ENCODE data around the gene ITGA5. TPM values are rescaled to one million over a fixed set of nuclear protein-coding genes. Genes with fewer than 3 reads are reported as not detected.

ITGA5 gene
- total RNA-seq, 1 experiment from 2014 or later = 49.7 TPM

- Histone ChIP-seq H3K9ac (ENCODE audit: low read length) (no peak overlapping the region), H3K4me3 (replicated peaks in 1 of 2; ENCODE audit: low read depth in 1 of 2, low read length in 2 of 2) (no peak overlapping the region), H3K9me3 (ENCODE audit: control insufficient read depth in 1 of 2, insufficient read depth in 1 of 2, low read depth in 1 of 2, low read length in 2 of 2) (no peaks in the 10 kb centered on the region), H3K4me2 (ENCODE audit: low read length) (no peak overlapping the region), H3K27me3 (ENCODE audit: insufficient read depth, low read length) (no peaks in the 10 kb centered on the region), H3K36me3 (ENCODE audit: control insufficient read depth in 1 of 2, insufficient read depth in 2 of 2, low read length in 2 of 2) (peaks cover 24 to 25% of the 10 kb centered on the region in 2 experiments), H4K20me1 (ENCODE audit: insufficient read depth) (no peaks in the 10 kb centered on the region), H3K79me2 (ENCODE audit: insufficient read depth, low read length) (no peaks in the 10 kb centered on the region), H3K9me2 (ENCODE audit: insufficient read depth) (no peaks in the 10 kb centered on the region), H3K4me1 (ENCODE audit: control insufficient read depth in 1 of 2, insufficient read depth in 2 of 2, low read length in 2 of 2) (peaks cover 8 to 12% of the 10 kb centered on the region in 2 experiments), H3K27ac (ENCODE audit: low read depth, low read length) (no peak overlapping the region), H2AFZ (ENCODE audit: low read depth, low read length, poor library complexity, severe bottlenecking) (no peak overlapping the region)
- intact Hi-C loops (cut with micrococcal nuclease) = no loop called here
- ATAC-seq (no peak), DNase-seq (ENCODE audit: low read depth, low spot score) (no peak)
- RAD21 ChIA-PET (ENCODE audit: low non-redundant PET in 1 of 2, low total read pairs in 2 of 2, uncharacterized antibody in 2 of 2, unreplicated experiment in 2 of 2) = no interaction called here
- no TSS peak for BruUV-seq (replicated peaks)
- TF ChIP-seq MAX (IDR thresholded peaks at IDR 0.05) (no peak), POLR2AphosphoS5 (IDR thresholded peaks at IDR 0.05; ENCODE audit: low read depth, low read length) (peak; percentile 36; the same call in 1 of the 2 replicates), ELF1 (IDR thresholded peaks at IDR 0.05; ENCODE audit: borderline replicate concordance, low read depth) (no peak), EZH2 (IDR thresholded peaks at IDR 0.05) (no peak)
- TF ChIP-seq, protein P1, sequence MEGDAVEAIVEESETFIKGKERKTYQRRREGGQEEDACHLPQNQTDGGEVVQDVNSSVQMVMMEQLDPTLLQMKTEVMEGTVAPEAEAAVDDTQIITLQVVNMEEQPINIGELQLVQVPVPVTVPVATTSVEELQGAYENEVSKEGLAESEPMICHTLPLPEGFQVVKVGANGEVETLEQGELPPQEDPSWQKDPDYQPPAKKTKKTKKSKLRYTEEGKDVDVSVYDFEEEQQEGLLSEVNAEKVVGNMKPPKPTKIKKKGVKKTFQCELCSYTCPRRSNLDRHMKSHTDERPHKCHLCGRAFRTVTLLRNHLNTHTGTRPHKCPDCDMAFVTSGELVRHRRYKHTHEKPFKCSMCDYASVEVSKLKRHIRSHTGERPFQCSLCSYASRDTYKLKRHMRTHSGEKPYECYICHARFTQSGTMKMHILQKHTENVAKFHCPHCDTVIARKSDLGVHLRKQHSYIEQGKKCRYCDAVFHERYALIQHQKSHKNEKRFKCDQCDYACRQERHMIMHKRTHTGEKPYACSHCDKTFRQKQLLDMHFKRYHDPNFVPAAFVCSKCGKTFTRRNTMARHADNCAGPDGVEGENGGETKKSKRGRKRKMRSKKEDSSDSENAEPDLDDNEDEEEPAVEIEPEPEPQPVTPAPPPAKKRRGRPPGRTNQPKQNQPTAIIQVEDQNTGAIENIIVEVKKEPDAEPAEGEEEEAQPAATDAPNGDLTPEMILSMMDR (IDR thresholded peaks at IDR 0.05 in 2 of 3, conservative IDR thresholded peaks at IDR 0.05 in 1 of 3; ENCODE audit: borderline replicate concordance in 1 of 3, insufficient read depth in 1 of 3, low read depth in 2 of 3, low read length in 2 of 3) = no peak
- POLR2A ChIA-PET = interaction anchor here (0.9 to 1.3 kb wide), 2 partner anchors 10 to 27 kb away, joined by 3 read pairs; no protein-coding TSS in a partner anchor
- CTCF ChIA-PET = interaction anchor here (1.1 to 3.0 kb wide), 2 partner anchors 17 to 28 kb away, joined by 7 to 8 read pairs; partner anchors contain the start of gene COPZ1
Observed at GRCh38 chr12:54352891-54353874, 65.9 kb downstream of the ITGA5 start.
